ENCODE data around the gene TEK.
"Not testable (repeated sequence)": the region's sequence is repeated elsewhere in the genome, so short reads cannot be mapped to it uniquely, and the experiment has no call there.

Gene TEK

GRCh38 chr9:27227192-27227591 is 118.2 kb downstream of the TEK start:
- H3K4me1 ChIP-seq (ENCODE audit: insufficient read depth, low read length, poor library complexity, severe bottlenecking) = no peaks in the 10 kb centered on the region
- no peaks in the 10 kb centered on the region for H3F3A ChIP-seq (ENCODE audit: low read depth)
- no peaks in the 10 kb centered on the region for H3K79me2 ChIP-seq (ENCODE audit: insufficient read depth, low read length)
- H3K4me3 ChIP-seq (ENCODE audit: low read length, poor library complexity, severe bottlenecking) = no peak overlapping the region
- no peak overlapping the region for H3K4me2 ChIP-seq (ENCODE audit: low read depth, low read length, poor library complexity, severe bottlenecking)
- H4K20me1 ChIP-seq (ENCODE audit: insufficient read depth, low read length, poor library complexity, severe bottlenecking) = no peaks in the 10 kb centered on the region
- H3K36me3 ChIP-seq (ENCODE audit: insufficient read depth, low read length) = no peaks in the 10 kb centered on the region
- H3K27me3 ChIP-seq (ENCODE audit: insufficient read depth, low read length, poor library complexity, severe bottlenecking) = no peaks in the 10 kb centered on the region
- H3K9ac ChIP-seq (ENCODE audit: low read depth, low read length, poor library complexity, severe bottlenecking) = no peak overlapping the region
- no peak overlapping the region for H2AFZ ChIP-seq (ENCODE audit: low read length)
- TF ChIP-seq CTCF (conservative IDR thresholded peaks at IDR 0.05; ENCODE audit: low read length) (no peak), EZH2phosphoT487 (IDR thresholded peaks at IDR 0.05; ENCODE audit: borderline replicate concordance) (no peak)
- no peaks in the 10 kb centered on the region for H3K9me3 ChIP-seq (ENCODE audit: insufficient read depth, low read depth, low read length)
- no peaks in the 10 kb centered on the region for H3K9me2 ChIP-seq (replicated peaks; ENCODE audit: low read depth, low read length)

GRCh38 chr9:27239648-27240047 is 130.6 kb downstream of the TEK start:
- H3K79me2 ChIP-seq (ENCODE audit: insufficient read depth, low read length); H3K4me1 ChIP-seq (ENCODE audit: insufficient read depth, low read length, poor library complexity, severe bottlenecking); H3K9me3 ChIP-seq (ENCODE audit: insufficient read depth, low read depth, low read length); H3K27me3 ChIP-seq (ENCODE audit: insufficient read depth, low read length, poor library complexity, severe bottlenecking); H3K36me3 ChIP-seq (ENCODE audit: insufficient read depth, low read length); H4K20me1 ChIP-seq (ENCODE audit: insufficient read depth, low read length, poor library complexity, severe bottlenecking); H3F3A ChIP-seq (ENCODE audit: low read depth); H3K9ac ChIP-seq (ENCODE audit: low read depth, low read length, poor library complexity, severe bottlenecking); H3K4me3 ChIP-seq (ENCODE audit: low read length, poor library complexity, severe bottlenecking); H3K4me2 ChIP-seq (ENCODE audit: low read depth, low read length, poor library complexity, severe bottlenecking); H2AFZ ChIP-seq (ENCODE audit: low read length); H3K9me2 ChIP-seq (replicated peaks; ENCODE audit: low read depth, low read length): not testable (repeated sequence)

- H3K36me3 ChIP-seq (ENCODE audit: insufficient read depth, low read length) = no peaks in the 10 kb centered on the region
- no peaks in the 10 kb centered on the region for H3K79me2 ChIP-seq (ENCODE audit: insufficient read depth, low read length)
- no peaks in the 10 kb centered on the region for H3K4me1 ChIP-seq (ENCODE audit: insufficient read depth, low read length, poor library complexity, severe bottlenecking)
- H4K20me1 ChIP-seq (ENCODE audit: insufficient read depth, low read length, poor library complexity, severe bottlenecking) = no peaks in the 10 kb centered on the region
- TF ChIP-seq EZH2phosphoT487 (IDR thresholded peaks at IDR 0.05; ENCODE audit: borderline replicate concordance) = no peak
- peak; percentile 79 for TF ChIP-seq CTCF (conservative IDR thresholded peaks at IDR 0.05; ENCODE audit: low read length)
- H3K9me2 ChIP-seq (replicated peaks; ENCODE audit: low read depth, low read length) = no peaks in the 10 kb centered on the region
- H3K27me3 ChIP-seq (ENCODE audit: insufficient read depth, low read length, poor library complexity, severe bottlenecking) = no peaks in the 10 kb centered on the region
- no peaks in the 10 kb centered on the region for H3K9me3 ChIP-seq (ENCODE audit: insufficient read depth, low read depth, low read length)
- no peak overlapping the region for H3K4me3 ChIP-seq (ENCODE audit: low read length, poor library complexity, severe bottlenecking)
- no peak overlapping the region for H3K4me2 ChIP-seq (ENCODE audit: low read depth, low read length, poor library complexity, severe bottlenecking)
- no peak overlapping the region for H2AFZ ChIP-seq (ENCODE audit: low read length)
- no peak overlapping the region for H3K9ac ChIP-seq (ENCODE audit: low read depth, low read length, poor library complexity, severe bottlenecking)
- no peaks in the 10 kb centered on the region for H3F3A ChIP-seq (ENCODE audit: low read depth)
Measured at GRCh38 chr9:27247756-27248155, 138.7 kb downstream of the TEK start.

GRCh38 chr9:27248702-27249101 is 139.7 kb downstream of the TEK start:
- Histone ChIP-seq H3K9ac (ENCODE audit: low read depth, low read length, poor library complexity, severe bottlenecking) (no peak overlapping the region), H3K79me2 (ENCODE audit: insufficient read depth, low read length) (no peaks in the 10 kb centered on the region), H2AFZ (ENCODE audit: low read length) (no peak overlapping the region), H3K4me2 (ENCODE audit: low read depth, low read length, poor library complexity, severe bottlenecking) (no peak overlapping the region), H3F3A (ENCODE audit: low read depth) (no peaks in the 10 kb centered on the region), H3K27me3 (ENCODE audit: insufficient read depth, low read length, poor library complexity, severe bottlenecking) (no peaks in the 10 kb centered on the region), H3K9me2 (replicated peaks; ENCODE audit: low read depth, low read length) (no peaks in the 10 kb centered on the region), H3K4me3 (ENCODE audit: low read length, poor library complexity, severe bottlenecking) (no peak overlapping the region), H3K4me1 (ENCODE audit: insufficient read depth, low read length, poor library complexity, severe bottlenecking) (no peaks in the 10 kb centered on the region), H3K36me3 (ENCODE audit: insufficient read depth, low read length) (no peaks in the 10 kb centered on the region), H3K9me3 (ENCODE audit: insufficient read depth, low read depth, low read length) (no peaks in the 10 kb centered on the region), H4K20me1 (ENCODE audit: insufficient read depth, low read length, poor library complexity, severe bottlenecking) (no peaks in the 10 kb centered on the region)
- TF ChIP-seq EZH2phosphoT487 (IDR thresholded peaks at IDR 0.05; ENCODE audit: borderline replicate concordance) = no peak
- TF ChIP-seq CTCF (conservative IDR thresholded peaks at IDR 0.05; ENCODE audit: low read length) = no peak

All from Loucy (cell line).